ENCODE results near the gene ERP27. TPM values are rescaled to one million over a fixed set of nuclear protein-coding genes. Genes with fewer than 3 reads are reported as not detected.

ERP27 gene
- total RNA-seq, 1 experiment from 2014 or later, result not detected

DNA sequence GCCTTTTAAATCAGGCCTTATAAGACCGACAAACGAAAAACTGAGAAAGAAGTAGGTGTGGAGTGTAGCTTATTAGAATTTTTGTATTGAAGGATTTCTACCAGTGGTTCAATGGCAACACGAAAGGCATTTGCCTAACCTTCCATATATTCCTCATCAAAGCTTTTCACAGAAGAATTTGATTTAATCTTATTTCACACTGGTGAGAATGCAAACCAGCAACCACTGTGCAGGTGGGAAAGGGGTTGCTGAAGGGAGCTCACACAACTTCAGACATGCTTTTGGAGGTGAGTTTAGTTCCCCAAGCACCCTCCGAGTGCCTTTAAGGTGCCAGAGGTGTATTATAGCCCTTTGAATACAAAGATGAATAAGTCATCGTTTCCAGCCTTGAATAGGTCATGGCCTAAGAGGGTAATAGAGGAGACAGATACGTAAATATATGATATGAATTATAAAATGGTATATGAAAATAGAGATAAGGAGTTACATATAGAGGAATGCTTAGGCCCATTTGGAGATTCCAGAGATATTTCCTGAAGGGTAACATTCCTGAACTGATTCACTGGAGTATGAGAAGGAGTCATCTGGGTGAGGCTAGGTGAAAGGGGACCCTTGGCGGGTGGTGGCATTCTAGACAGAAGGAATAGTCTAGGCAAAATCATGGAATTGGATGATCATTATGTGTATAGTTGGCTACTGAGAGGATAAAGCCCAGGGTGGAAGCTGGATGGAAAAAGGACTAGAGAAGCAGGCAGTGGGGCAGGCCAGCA is 6.4 kb downstream of the ERP27 start:
- POLR2A ChIA-PET, result no interaction called here
- no peak overlapping the region for H3K27ac ChIP-seq (ENCODE audit: low read length)

DNA sequence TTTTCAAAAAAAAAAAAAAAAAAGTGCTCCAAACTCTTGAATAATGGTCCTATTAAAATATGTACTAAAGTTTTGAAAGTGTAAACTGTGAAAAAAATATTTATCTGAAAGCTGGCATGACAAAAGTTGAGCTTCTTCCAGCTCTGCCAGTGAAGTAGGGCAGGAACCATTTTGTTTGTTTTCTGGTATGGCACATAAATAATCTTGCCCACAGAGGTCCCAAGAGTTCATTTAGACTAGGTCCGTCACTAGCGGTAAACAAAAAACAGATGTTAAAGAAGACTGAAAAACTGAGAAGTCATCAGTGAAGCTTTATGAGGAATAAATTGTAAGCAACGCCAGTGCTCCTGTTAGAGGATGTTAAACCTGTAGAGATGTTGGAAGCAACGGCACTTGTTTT is 7.0 kb downstream of the ERP27 start:
- Histone ChIP-seq H3K4me3 (ENCODE audit: low read depth in 2 of 2, low read length in 2 of 2) (no peak overlapping the region), H3K9me3 (ENCODE audit: control insufficient read depth, insufficient read depth, low read depth, low read length) (no peaks in the 10 kb centered on the region), H3K36me3 (ENCODE audit: control insufficient read depth, insufficient read depth, low read length) (no peaks in the 10 kb centered on the region), H3K27ac (ENCODE audit: low read length) (no peak overlapping the region), H3K4me1 (ENCODE audit: control insufficient read depth, insufficient read depth, low read length) (no peaks in the 10 kb centered on the region), H3K27me3 (ENCODE audit: control insufficient read depth, insufficient read depth, low read length) (no peaks in the 10 kb centered on the region)
- intact Hi-C loops (cut with micrococcal nuclease; ENCODE audit: unreplicated experiment) (no loop called here), in situ Hi-C loops (cut with HindIII; ENCODE audit: low pct_unique_long_range_greater_than_20kb, low sequenced_read_pairs) (no loop called here)
- no peak for ATAC-seq
- POLR2A ChIA-PET, result no interaction called here
- no peak for DNase-seq (ENCODE audit: low read depth, low spot score)
- CTCF ChIA-PET, result no interaction called here
- BruUV-seq (replicated peaks), result no TSS peak
- no peak for TF ChIP-seq TCF7L2 (IDR thresholded peaks at IDR 0.05; ENCODE audit: low read depth, low read length)
- TF ChIP-seq, protein P1, sequence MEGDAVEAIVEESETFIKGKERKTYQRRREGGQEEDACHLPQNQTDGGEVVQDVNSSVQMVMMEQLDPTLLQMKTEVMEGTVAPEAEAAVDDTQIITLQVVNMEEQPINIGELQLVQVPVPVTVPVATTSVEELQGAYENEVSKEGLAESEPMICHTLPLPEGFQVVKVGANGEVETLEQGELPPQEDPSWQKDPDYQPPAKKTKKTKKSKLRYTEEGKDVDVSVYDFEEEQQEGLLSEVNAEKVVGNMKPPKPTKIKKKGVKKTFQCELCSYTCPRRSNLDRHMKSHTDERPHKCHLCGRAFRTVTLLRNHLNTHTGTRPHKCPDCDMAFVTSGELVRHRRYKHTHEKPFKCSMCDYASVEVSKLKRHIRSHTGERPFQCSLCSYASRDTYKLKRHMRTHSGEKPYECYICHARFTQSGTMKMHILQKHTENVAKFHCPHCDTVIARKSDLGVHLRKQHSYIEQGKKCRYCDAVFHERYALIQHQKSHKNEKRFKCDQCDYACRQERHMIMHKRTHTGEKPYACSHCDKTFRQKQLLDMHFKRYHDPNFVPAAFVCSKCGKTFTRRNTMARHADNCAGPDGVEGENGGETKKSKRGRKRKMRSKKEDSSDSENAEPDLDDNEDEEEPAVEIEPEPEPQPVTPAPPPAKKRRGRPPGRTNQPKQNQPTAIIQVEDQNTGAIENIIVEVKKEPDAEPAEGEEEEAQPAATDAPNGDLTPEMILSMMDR (IDR thresholded peaks at IDR 0.05), result no peak
- TF ChIP-seq REST (IDR thresholded peaks at IDR 0.05; ENCODE audit: insufficient read depth in 1 of 2, low read depth in 2 of 2, low read length in 1 of 2), result no peak
- TF ChIP-seq POLR2AphosphoS5 (IDR thresholded peaks at IDR 0.05; ENCODE audit: low read depth, low read length), result no peak
- no peak for TF ChIP-seq SIN3A (IDR thresholded peaks at IDR 0.05; ENCODE audit: borderline replicate concordance, insufficient read depth, low read depth, low read length)

More for the DNA sequence above, 6.4 kb downstream of the ERP27 start:
- intact Hi-C loops (cut with micrococcal nuclease; ENCODE audit: unreplicated experiment) (no loop called here), in situ Hi-C loops (cut with HindIII; ENCODE audit: low pct_unique_long_range_greater_than_20kb, low sequenced_read_pairs) (no loop called here)
- ATAC-seq, result no peak
- no peak for TF ChIP-seq SIN3A (IDR thresholded peaks at IDR 0.05; ENCODE audit: borderline replicate concordance, insufficient read depth, low read depth, low read length)
- TF ChIP-seq POLR2AphosphoS5 (IDR thresholded peaks at IDR 0.05; ENCODE audit: low read depth, low read length), result no peak
- no peak for TF ChIP-seq TCF7L2 (IDR thresholded peaks at IDR 0.05; ENCODE audit: low read depth, low read length)
- TF ChIP-seq, protein P1 (IDR thresholded peaks at IDR 0.05), result no peak
- no peak for TF ChIP-seq REST (IDR thresholded peaks at IDR 0.05; ENCODE audit: insufficient read depth in 1 of 2, low read depth in 2 of 2, low read length in 1 of 2)
- Histone ChIP-seq H3K27me3 (ENCODE audit: control insufficient read depth, insufficient read depth, low read length) (no peaks in the 10 kb centered on the region), H3K4me1 (ENCODE audit: control insufficient read depth, insufficient read depth, low read length) (no peaks in the 10 kb centered on the region), H3K9me3 (ENCODE audit: control insufficient read depth, insufficient read depth, low read depth, low read length) (no peaks in the 10 kb centered on the region), H3K4me3 (ENCODE audit: low read depth in 2 of 2, low read length in 2 of 2) (no peak overlapping the region), H3K36me3 (ENCODE audit: control insufficient read depth, insufficient read depth, low read length) (no peaks in the 10 kb centered on the region)
- CTCF ChIA-PET, result no interaction called here
- no peak for DNase-seq (ENCODE audit: low read depth, low spot score)
- no TSS peak for BruUV-seq (replicated peaks)
